MCF 10A (cell line): ENCODE results near the gene ARHGAP44. TPM values are rescaled to one million over a fixed set of nuclear protein-coding genes. Genes with fewer than 3 reads are reported as not detected.

Experiments used
- BruUV-seq: library from RNA; stranded (reverse); fragments of 400-500 nt; replicated peaks from 2 replicates; lab custom pipeline; 2021; lab: Mats Ljungman, UMichigan
- CTCF ChIA-PET: fragments of 300-600 bp; sonication (Branson Sonifier 250); formaldehyde crosslinking; extraction: SDS; loops from one replicate; lab custom pipeline; 2021; ENCODE audit warnings: antibody characterized with exemption, inconsistent platforms; lab: Yijun Ruan, JAX
- POLR2A ChIA-PET: fragments of 300-600, 350-650 bp; sonication (Branson Sonifier 250); formaldehyde crosslinking; extraction: SDS; loops from one replicate; lab custom pipeline; 2020; ENCODE audit warnings: antibody characterized with exemption, inconsistent platforms; lab: Yijun Ruan, JAX
- DNase-seq: peaks from one replicate; pipeline ENCODE4 v3.0.0-alpha.2; 2018; ENCODE audit not compliant: unreplicated experiment
- H3K27ac Mint-ChIP-seq: one replicate; pipeline ENCODE4 v1.8.0; 2022; ENCODE audit warnings: mild to moderate bottlenecking, low read depth, mixed read lengths; ENCODE audit not compliant: unreplicated experiment
- H3K27me3 Mint-ChIP-seq: one replicate; pipeline ENCODE4 v1.8.0; 2022; ENCODE audit warnings: mixed read lengths; ENCODE audit not compliant: insufficient read depth, unreplicated experiment
- H3K36me3 Mint-ChIP-seq: one replicate; pipeline ENCODE4 v1.8.0; 2022; ENCODE audit warnings: mild to moderate bottlenecking, moderate library complexity, mixed read lengths; ENCODE audit not compliant: insufficient read depth, unreplicated experiment
- H3K4me1 Mint-ChIP-seq: one replicate; pipeline ENCODE4 v1.8.0; 2022; ENCODE audit warnings: mixed read lengths; ENCODE audit not compliant: insufficient read depth, unreplicated experiment
- H3K4me3 Mint-ChIP-seq: one replicate; pipeline ENCODE4 v1.8.0; 2022; ENCODE audit warnings: mild to moderate bottlenecking, moderate library complexity, mixed read lengths; ENCODE audit not compliant: unreplicated experiment
- H3K9me3 Mint-ChIP-seq: one replicate; pipeline ENCODE4 v1.8.0; 2022; ENCODE audit warnings: mixed read lengths; ENCODE audit not compliant: unreplicated experiment
- CTCF ChIP-seq: fragments of 200-600 bp; IDR thresholded peaks from one replicate; pipeline ENCODE4 v1.8.0; 2022; ENCODE audit warnings: antibody characterized with exemption, mild to moderate bottlenecking; ENCODE audit not compliant: unreplicated experiment
- intact Hi-C: fragments of 100-400 bp; cut with micrococcal nuclease; formaldehyde crosslinking; loops from 2 replicates; pipeline ENCODE4 v1.14.1; 2022
- total RNA-seq: library from RNA; stranded (reverse); gene quantifications from 2 replicates; pipeline ENCODE4 v1.2.3, GENCODE V29; 2022

ARHGAP44 gene
- total RNA-seq, 1 experiment from 2014 or later: 1.3 TPM

- BruUV-seq: no TSS peak
- peaks cover 68% of the 10 kb centered on the region for H3K36me3 Mint-ChIP-seq
- POLR2A ChIA-PET: interaction anchor here (0.6 to 2.8 kb wide), 4 partner anchors 9 to 460 kb away, joined by 3 to 10 read pairs (median 4); partner anchors contain the start of gene ELAC2
- no peak overlapping the region for H3K4me3 Mint-ChIP-seq
- H3K27me3 Mint-ChIP-seq: no peaks in the 10 kb centered on the region
- intact Hi-C loops: loop anchor here (10.0 kb wide), 1 partner anchor 461 kb away; no protein-coding TSS in a partner anchor
- DNase-seq: no peak
- TF ChIP-seq CTCF: no peak
- CTCF ChIA-PET: interaction anchor here (0.6 to 5.9 kb wide), 10 partner anchors 9 to 824 kb away, joined by 3 to 82 read pairs (median 12); no protein-coding TSS in a partner anchor
- no peaks in the 10 kb centered on the region for H3K9me3 Mint-ChIP-seq
- H3K4me1 Mint-ChIP-seq: no peaks in the 10 kb centered on the region
- H3K27ac Mint-ChIP-seq: no peak overlapping the region
These were observed 216.2 kb downstream of the ARHGAP44 start for GRCh38 chr17:13005530-13005929.

DNA sequence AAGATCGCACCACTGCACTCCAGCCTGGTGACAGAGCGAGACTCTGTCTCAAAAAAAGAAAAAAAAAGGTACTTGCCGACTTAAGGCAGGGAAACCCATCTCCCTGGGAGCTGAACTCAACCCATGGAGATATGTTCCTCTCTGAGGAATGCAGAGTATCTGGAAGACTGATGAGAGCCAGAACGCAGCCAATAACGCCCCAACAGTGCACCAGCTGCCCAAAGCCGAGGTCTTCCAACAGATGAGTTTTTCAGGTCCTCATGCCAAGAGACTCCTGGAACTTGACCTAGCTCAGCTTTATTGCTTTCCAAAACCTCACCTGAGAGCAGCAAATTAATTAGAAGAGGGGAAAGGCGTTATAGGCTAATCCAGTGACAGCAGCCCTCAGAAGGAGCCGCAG lies 219.2 kb downstream of the ARHGAP44 start:
- DNase-seq: no peak
- Mint-ChIP-seq H3K4me1 (no peaks in the 10 kb centered on the region), H3K4me3 (no peak overlapping the region), H3K27ac (peak overlapping the region; percentile 18), H3K36me3 (peaks cover 93% of the 10 kb centered on the region), H3K27me3 (no peaks in the 10 kb centered on the region), H3K9me3 (no peaks in the 10 kb centered on the region)
- intact Hi-C loops: loop anchor here (10.0 kb wide), 1 partner anchor 464 kb away; no protein-coding TSS in a partner anchor
- POLR2A ChIA-PET: interaction anchor here (1.1 kb wide), 1 partner anchor 9 kb away, joined by 7 read pairs; the partner anchor contains the start of gene ELAC2
- BruUV-seq: no TSS peak
- TF ChIP-seq CTCF: no peak
- CTCF ChIA-PET: interaction anchor here (0.8 to 1.5 kb wide), 6 partner anchors 16 to 750 kb away, joined by 3 to 5 read pairs (median 4); no protein-coding TSS in a partner anchor

- POLR2A ChIA-PET: no interaction called here
These were observed 221.7 kb downstream of the ARHGAP44 start for GRCh38 chr17:13010959-13011358.

More at GRCh38 chr17:13010959-13011358, 221.7 kb downstream of the ARHGAP44 start:
- BruUV-seq: no TSS peak
- TF ChIP-seq CTCF: no peak
- CTCF ChIA-PET: interaction anchor here (1.0 to 1.1 kb wide), 2 partner anchors 754 to 756 kb away, joined by 3 to 4 read pairs; no protein-coding TSS in a partner anchor
- no peak overlapping the region for H3K4me3 Mint-ChIP-seq
- H3K36me3 Mint-ChIP-seq: peaks cover 95% of the 10 kb centered on the region
- no peak for DNase-seq
- H3K4me1 Mint-ChIP-seq: peaks cover 6% of the 10 kb centered on the region
- no peak overlapping the region for H3K27ac Mint-ChIP-seq
- H3K9me3 Mint-ChIP-seq: no peaks in the 10 kb centered on the region
- intact Hi-C loops: no loop called here
- no peaks in the 10 kb centered on the region for H3K27me3 Mint-ChIP-seq
